Measurements from ENCODE around the gene CCR1.

The CCR1 gene

GRCh38 chr3:46206282-46207015, 1.7 kb downstream of the CCR1 start:
- peak overlapping the region; percentile 73 to 81 for H3K4me3 Mint-ChIP-seq
- peak overlapping the region; percentile 79 to 84 for H3K27ac Mint-ChIP-seq
- H3K36me3 Mint-ChIP-seq (ENCODE audit: insufficient read depth), result peaks cover 36% of the 10 kb centered on the region
- ATAC-seq (replicated peaks) (no peak), DNase-seq (no peak)
- no peaks in the 10 kb centered on the region for H3K9me3 Mint-ChIP-seq
- H3K27me3 Mint-ChIP-seq, result no peaks in the 10 kb centered on the region
- H3K4me1 Mint-ChIP-seq (ENCODE audit: low read depth in 2 of 2), result peaks cover 44 to 54% of the 10 kb centered on the region in 2 donors

- no peaks in the 10 kb centered on the region for H3K27me3 Mint-ChIP-seq
- DNase-seq, result no peak
- ATAC-seq (replicated peaks), result no peak
- peak overlapping the region; percentile 73 to 81 for H3K4me3 Mint-ChIP-seq
- H3K27ac Mint-ChIP-seq, result peak overlapping the region; percentile 79 to 84
- no peaks in the 10 kb centered on the region for H3K9me3 Mint-ChIP-seq
- H3K36me3 Mint-ChIP-seq (ENCODE audit: insufficient read depth), result peaks cover 39% of the 10 kb centered on the region
- peaks cover 44 to 56% of the 10 kb centered on the region in 2 donors for H3K4me1 Mint-ChIP-seq (ENCODE audit: low read depth in 2 of 2)
These were observed 2.7 kb downstream of the CCR1 start for GRCh38 chr3:46205286-46205960.

GRCh38 chr3:46203681-46204080, 4.4 kb downstream of the CCR1 start:
- no peaks in the 10 kb centered on the region for H3K9me3 Mint-ChIP-seq
- peaks cover 36 to 50% of the 10 kb centered on the region in 2 donors for H3K4me1 Mint-ChIP-seq (ENCODE audit: low read depth in 2 of 2)
- no peak overlapping the region for H3K4me3 Mint-ChIP-seq
- peak overlapping the region in 1 of 2 donors; percentile 52 for H3K27ac Mint-ChIP-seq
- peaks cover 36% of the 10 kb centered on the region for H3K36me3 Mint-ChIP-seq (ENCODE audit: insufficient read depth)
- no peak for DNase-seq
- no peak for ATAC-seq (replicated peaks)
- no peaks in the 10 kb centered on the region for H3K27me3 Mint-ChIP-seq

- no peak for ATAC-seq (replicated peaks)
- no peaks in the 10 kb centered on the region for H3K27me3 Mint-ChIP-seq
- peaks cover 25 to 40% of the 10 kb centered on the region in 2 donors for H3K4me1 Mint-ChIP-seq (ENCODE audit: low read depth in 2 of 2)
- no peak overlapping the region for H3K4me3 Mint-ChIP-seq
- H3K36me3 Mint-ChIP-seq (ENCODE audit: insufficient read depth), result peaks cover 29% of the 10 kb centered on the region
- H3K27ac Mint-ChIP-seq, result peak overlapping the region in 1 of 2 donors; percentile 53
- no peaks in the 10 kb centered on the region for H3K9me3 Mint-ChIP-seq
- DNase-seq, result no peak
These were observed 5.6 kb downstream of the CCR1 start for GRCh38 chr3:46202535-46202934.

GRCh38 chr3:46200790-46201189, 7.3 kb downstream of the CCR1 start:
- no peak overlapping the region for H3K27ac Mint-ChIP-seq
- peaks cover 9 to 26% of the 10 kb centered on the region in 2 donors for H3K4me1 Mint-ChIP-seq (ENCODE audit: low read depth in 2 of 2)
- no peaks in the 10 kb centered on the region for H3K27me3 Mint-ChIP-seq
- no peak overlapping the region for H3K4me3 Mint-ChIP-seq
- ATAC-seq (replicated peaks) (no peak), DNase-seq (no peak)
- no peaks in the 10 kb centered on the region for H3K9me3 Mint-ChIP-seq
- H3K36me3 Mint-ChIP-seq (ENCODE audit: insufficient read depth), result peaks cover 29% of the 10 kb centered on the region

GRCh38 chr3:46200211-46200610, 7.9 kb downstream of the CCR1 start:
- H3K4me3 Mint-ChIP-seq, result no peak overlapping the region

GRCh38 chr3:46196261-46196957, 11.7 kb downstream of the CCR1 start:
- no peak for DNase-seq
- Mint-ChIP-seq H3K27ac (no peak overlapping the region), H3K36me3 (ENCODE audit: insufficient read depth) (peaks cover 3% of the 10 kb centered on the region), H3K9me3 (no peaks in the 10 kb centered on the region), H3K4me3 (no peak overlapping the region), H3K27me3 (no peaks in the 10 kb centered on the region), H3K4me1 (ENCODE audit: low read depth in 2 of 2) (peaks cover 0 to 4% of the 10 kb centered on the region in 2 donors)
- no peak for ATAC-seq (replicated peaks)

More at GRCh38 chr3:46200211-46200610, 7.9 kb downstream of the CCR1 start:
- peaks cover 29% of the 10 kb centered on the region for H3K36me3 Mint-ChIP-seq (ENCODE audit: insufficient read depth)
- no peak for DNase-seq
- H3K27ac Mint-ChIP-seq, result peak overlapping the region in 1 of 2 donors; percentile 30
- no peaks in the 10 kb centered on the region for H3K9me3 Mint-ChIP-seq
- ATAC-seq (replicated peaks), result no peak
- H3K27me3 Mint-ChIP-seq, result no peaks in the 10 kb centered on the region
- peaks cover 3 to 22% of the 10 kb centered on the region in 2 donors for H3K4me1 Mint-ChIP-seq (ENCODE audit: low read depth in 2 of 2)

- H3K4me1 Mint-ChIP-seq (ENCODE audit: low read depth in 2 of 2), result no peaks in the 10 kb centered on the region
- no peak for ATAC-seq (replicated peaks)
- H3K4me3 Mint-ChIP-seq, result no peak overlapping the region
- DNase-seq, result no peak
- no peaks in the 10 kb centered on the region for H3K27me3 Mint-ChIP-seq
- H3K9me3 Mint-ChIP-seq, result no peaks in the 10 kb centered on the region
- peaks cover 3% of the 10 kb centered on the region for H3K36me3 Mint-ChIP-seq (ENCODE audit: insufficient read depth)
- H3K27ac Mint-ChIP-seq, result no peak overlapping the region
These were observed 13.1 kb downstream of the CCR1 start for GRCh38 chr3:46194868-46195553.

- Mint-ChIP-seq H3K4me3 (no peak overlapping the region), H3K36me3 (ENCODE audit: insufficient read depth) (peaks cover 3% of the 10 kb centered on the region), H3K27ac (peak overlapping the region in 1 of 2 donors; percentile 31), H3K9me3 (no peaks in the 10 kb centered on the region), H3K27me3 (no peaks in the 10 kb centered on the region), H3K4me1 (ENCODE audit: low read depth in 2 of 2) (no peaks in the 10 kb centered on the region)
- ATAC-seq (replicated peaks) (no peak), DNase-seq (no peak)
These were observed 14.7 kb downstream of the CCR1 start for GRCh38 chr3:46193436-46193835.

GRCh38 chr3:46192939-46193338, 15.2 kb downstream of the CCR1 start:
- Mint-ChIP-seq H3K4me3 (no peak overlapping the region), H3K9me3 (no peaks in the 10 kb centered on the region), H3K36me3 (ENCODE audit: insufficient read depth) (peaks cover 3% of the 10 kb centered on the region), H3K27ac (no peak overlapping the region), H3K4me1 (ENCODE audit: low read depth in 2 of 2) (peaks cover 4% of the 10 kb centered on the region in 2 donors), H3K27me3 (no peaks in the 10 kb centered on the region)
- DNase-seq, result no peak
- no peak for ATAC-seq (replicated peaks)

GRCh38 chr3:46191730-46192129, 16.4 kb downstream of the CCR1 start:
- DNase-seq, result no peak
- Mint-ChIP-seq H3K27ac (no peak overlapping the region), H3K4me3 (no peak overlapping the region), H3K9me3 (no peaks in the 10 kb centered on the region), H3K36me3 (ENCODE audit: insufficient read depth) (peaks cover 3% of the 10 kb centered on the region), H3K27me3 (no peaks in the 10 kb centered on the region), H3K4me1 (ENCODE audit: low read depth in 2 of 2) (peaks cover 14 to 15% of the 10 kb centered on the region in 2 donors)
- no peak for ATAC-seq (replicated peaks)

GRCh38 chr3:46188708-46189107, 19.4 kb downstream of the CCR1 start:
- peaks cover 15 to 16% of the 10 kb centered on the region in 2 donors for H3K4me1 Mint-ChIP-seq (ENCODE audit: low read depth in 2 of 2)
- no peak overlapping the region for H3K27ac Mint-ChIP-seq
- no peak for ATAC-seq (replicated peaks)
- H3K36me3 Mint-ChIP-seq (ENCODE audit: insufficient read depth), result peaks cover 3% of the 10 kb centered on the region
- no peak overlapping the region for H3K4me3 Mint-ChIP-seq
- no peaks in the 10 kb centered on the region for H3K9me3 Mint-ChIP-seq
- H3K27me3 Mint-ChIP-seq, result no peaks in the 10 kb centered on the region
- DNase-seq, result no peak

GRCh38 chr3:46187876-46188275, 20.2 kb downstream of the CCR1 start:
- Mint-ChIP-seq H3K27ac (peak overlapping the region in 1 of 2 donors; percentile 42), H3K36me3 (ENCODE audit: insufficient read depth) (peaks cover 3% of the 10 kb centered on the region), H3K27me3 (no peaks in the 10 kb centered on the region), H3K9me3 (no peaks in the 10 kb centered on the region), H3K4me1 (ENCODE audit: low read depth in 2 of 2) (peaks cover 15 to 16% of the 10 kb centered on the region in 2 donors), H3K4me3 (no peak overlapping the region)
- ATAC-seq (replicated peaks) (no peak), DNase-seq (no peak)
